ENCODE data around the gene DNAH10.
A peak's percentile ranks its signal among the peaks of the same experiment; 100 is the strongest.

Gene DNAH10

DNA sequence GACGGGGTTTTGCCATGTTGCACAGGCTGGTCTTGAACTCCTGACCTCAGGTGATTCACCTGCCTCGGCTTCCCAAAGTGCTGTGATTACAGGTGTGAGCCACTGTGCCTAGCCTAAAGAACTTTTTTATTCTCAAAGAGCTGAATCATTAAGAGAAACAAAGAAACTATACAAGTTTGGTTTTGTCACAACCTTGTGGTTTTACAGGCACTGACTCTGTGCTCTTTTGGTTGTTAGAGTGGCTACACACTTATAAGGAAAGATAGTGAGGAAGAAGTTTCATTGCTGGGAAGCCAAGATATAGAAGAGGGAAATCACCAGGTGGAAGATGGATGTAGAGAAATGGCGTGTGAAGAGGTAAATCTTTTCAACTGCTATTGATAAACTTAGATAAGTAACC lies 10.1 kb upstream of the DNAH10 start:
- Mint-ChIP-seq H3K4me1 (ENCODE audit: low read depth in 2 of 2) (peaks cover 0 to 6% of the 10 kb centered on the region in 2 donors), H3K36me3 (ENCODE audit: insufficient read depth) (peaks cover 42% of the 10 kb centered on the region), H3K9me3 (no peaks in the 10 kb centered on the region), H3K4me3 (no peak overlapping the region), H3K27ac (no peak overlapping the region), H3K27me3 (no peaks in the 10 kb centered on the region)
- ATAC-seq (replicated peaks) (no peak), DNase-seq (no peak)

DNA sequence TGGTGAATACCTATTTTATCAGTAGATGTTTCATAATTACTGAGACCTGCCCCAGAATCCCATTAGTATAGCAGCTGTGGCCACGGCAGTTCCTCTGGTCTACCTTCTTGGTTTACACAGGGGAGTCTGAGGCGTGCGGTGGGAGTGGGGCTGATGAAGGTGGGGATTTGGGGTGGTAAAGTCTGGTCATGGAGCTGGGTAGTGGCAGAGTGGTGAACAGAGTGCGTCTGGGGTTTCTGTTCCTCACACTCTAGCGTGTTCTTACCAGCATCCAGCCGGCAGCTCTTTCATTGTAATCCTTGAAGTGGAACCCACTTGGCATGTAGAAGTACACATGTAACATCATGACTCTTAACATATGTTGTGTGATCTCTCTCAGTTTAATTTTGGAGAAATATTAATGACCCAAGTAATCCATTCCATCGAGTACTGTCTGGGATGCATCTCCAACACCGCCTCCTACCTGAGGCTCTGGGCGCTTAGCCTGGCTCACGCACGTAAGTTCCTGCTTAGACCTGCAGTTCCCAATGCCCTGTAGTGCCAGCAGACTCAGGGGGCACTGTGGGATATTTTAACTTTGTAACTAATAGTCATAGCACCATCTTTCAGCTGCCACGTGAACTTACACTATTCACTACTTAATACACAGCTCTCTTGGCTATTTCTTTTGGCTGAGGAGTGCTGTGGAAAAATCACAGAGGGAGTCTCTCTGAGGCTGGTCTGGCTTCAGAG lies 7.9 kb upstream of the DNAH10 start:
- Mint-ChIP-seq H3K27me3 (no peaks in the 10 kb centered on the region), H3K27ac (no peak overlapping the region), H3K9me3 (no peaks in the 10 kb centered on the region), H3K36me3 (ENCODE audit: insufficient read depth) (peaks cover 40% of the 10 kb centered on the region), H3K4me3 (no peak overlapping the region), H3K4me1 (ENCODE audit: low read depth in 2 of 2) (peaks cover 0 to 6% of the 10 kb centered on the region in 2 donors)
- no peak for DNase-seq
- no peak for ATAC-seq (replicated peaks)

DNA sequence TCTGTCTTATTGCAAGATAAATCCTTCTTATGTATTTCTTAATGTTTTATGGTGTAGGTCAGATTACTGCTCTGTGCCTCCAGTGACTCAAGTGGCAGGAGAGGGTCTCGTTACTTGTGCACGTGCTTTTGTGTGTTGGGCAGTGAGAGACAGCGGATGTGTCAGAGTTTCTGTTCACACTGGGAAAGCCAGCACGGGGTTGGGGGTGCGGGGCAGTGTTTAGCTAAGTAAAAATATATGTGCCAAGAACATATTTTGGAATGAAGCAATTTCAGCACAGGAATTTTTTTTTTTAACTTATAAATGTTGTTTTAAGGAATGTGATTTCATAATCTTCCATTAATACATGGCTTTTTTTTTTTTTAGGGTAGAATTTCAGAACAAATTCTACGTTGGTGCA lies 4.5 kb upstream of the DNAH10 start:
- peaks cover 34% of the 10 kb centered on the region for H3K36me3 Mint-ChIP-seq (ENCODE audit: insufficient read depth)
- H3K4me1 Mint-ChIP-seq (ENCODE audit: low read depth in 2 of 2): peaks cover 0 to 2% of the 10 kb centered on the region in 2 donors

DNA sequence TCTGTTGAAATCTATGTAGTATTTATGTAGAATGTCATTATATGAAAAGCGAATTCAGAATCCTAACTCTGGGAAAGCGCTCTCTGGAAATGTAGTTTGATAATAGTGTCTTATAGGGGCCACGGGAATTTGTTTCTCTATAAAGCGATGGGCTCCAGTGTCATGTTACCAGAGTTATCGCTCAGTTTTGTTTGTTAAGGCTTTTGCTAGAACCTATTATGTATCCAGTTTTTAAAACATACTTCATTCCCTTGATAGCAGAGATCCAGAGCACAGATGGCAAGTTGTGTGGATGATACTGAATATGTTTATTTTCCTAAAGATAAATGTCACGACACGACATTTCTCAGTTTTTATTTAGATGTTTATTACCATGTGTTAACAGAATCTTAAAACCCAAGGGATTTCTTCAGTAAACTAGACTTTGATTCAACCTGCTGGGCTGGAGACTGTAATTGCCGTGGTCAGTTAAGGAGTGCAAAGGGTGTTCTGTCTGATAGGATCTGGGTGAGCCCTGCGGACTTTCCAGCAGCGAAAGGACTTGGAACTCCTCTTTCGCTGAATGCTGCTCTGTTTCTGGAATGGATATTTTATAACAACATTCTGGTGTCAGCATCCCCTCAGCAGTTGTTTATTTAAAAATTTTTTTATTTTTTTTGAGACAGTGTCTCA lies 1.7 kb upstream of the DNAH10 start:
- no peak for DNase-seq
- Mint-ChIP-seq H3K4me1 (ENCODE audit: low read depth in 2 of 2) (no peaks in the 10 kb centered on the region), H3K9me3 (no peaks in the 10 kb centered on the region), H3K27me3 (peaks cover 0 to 5% of the 10 kb centered on the region in 2 donors), H3K4me3 (no peak overlapping the region), H3K36me3 (ENCODE audit: insufficient read depth) (peaks cover 19% of the 10 kb centered on the region), H3K27ac (no peak overlapping the region)
- no peak for ATAC-seq (replicated peaks)

More for the DNA sequence above, 4.5 kb upstream of the DNAH10 start:
- DNase-seq: no peak
- H3K9me3 Mint-ChIP-seq: no peaks in the 10 kb centered on the region
- ATAC-seq (replicated peaks): no peak
- H3K4me3 Mint-ChIP-seq: no peak overlapping the region
- no peak overlapping the region for H3K27ac Mint-ChIP-seq
- no peaks in the 10 kb centered on the region for H3K27me3 Mint-ChIP-seq

DNA sequence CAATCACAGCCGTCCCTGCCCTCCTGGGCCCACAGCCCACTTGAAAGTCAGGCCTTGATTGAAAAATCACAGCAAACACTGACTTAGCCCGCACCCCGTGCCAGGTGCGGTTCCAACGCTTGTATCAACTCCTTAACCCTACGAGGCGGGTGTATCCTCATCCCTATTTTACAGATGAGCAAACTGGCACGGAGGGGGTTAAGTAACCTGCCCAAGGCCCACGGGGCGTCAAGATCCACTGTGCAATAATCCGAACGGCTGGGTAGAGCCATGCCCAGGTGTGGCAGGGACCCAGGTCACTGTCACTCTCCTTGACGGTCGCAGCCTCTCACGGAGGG lies 583 bp downstream of the DNAH10 start:
- H3K4me1 Mint-ChIP-seq (ENCODE audit: low read depth in 2 of 2): peaks cover 0 to 3% of the 10 kb centered on the region in 2 donors
- peaks cover 0 to 5% of the 10 kb centered on the region in 2 donors for H3K27me3 Mint-ChIP-seq
- no peaks in the 10 kb centered on the region for H3K9me3 Mint-ChIP-seq
- peak overlapping the region; percentile 58 to 61 for H3K4me3 Mint-ChIP-seq
- H3K36me3 Mint-ChIP-seq (ENCODE audit: insufficient read depth): peaks cover 14% of the 10 kb centered on the region
- no peak overlapping the region for H3K27ac Mint-ChIP-seq
- ATAC-seq (replicated peaks): no peak
- DNase-seq: no peak

DNA sequence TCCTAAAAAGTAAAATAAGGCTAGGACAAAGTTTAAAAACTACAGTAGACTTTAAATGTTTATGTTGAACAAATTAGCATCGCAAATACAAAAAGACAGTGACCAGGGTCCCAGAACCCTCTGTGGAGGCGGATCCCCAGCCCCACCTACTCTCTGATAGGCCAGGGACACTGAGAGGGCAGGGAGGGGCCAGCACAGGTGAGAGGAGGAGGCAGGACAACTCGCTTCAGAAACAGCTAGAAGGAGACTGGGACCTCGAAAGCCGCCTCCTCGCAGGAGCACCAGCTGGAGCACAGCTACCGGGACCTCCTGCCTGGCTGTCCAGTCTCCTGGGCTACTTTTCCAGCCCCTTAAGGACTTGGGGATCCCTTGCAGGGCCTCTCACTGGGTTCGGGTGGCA lies 992 bp downstream of the DNAH10 start:
- ATAC-seq (replicated peaks): no peak
- Mint-ChIP-seq H3K36me3 (ENCODE audit: insufficient read depth) (peaks cover 9% of the 10 kb centered on the region), H3K4me1 (ENCODE audit: low read depth in 2 of 2) (peaks cover 0 to 3% of the 10 kb centered on the region in 2 donors), H3K9me3 (no peaks in the 10 kb centered on the region), H3K27me3 (peaks cover 0 to 5% of the 10 kb centered on the region in 2 donors), H3K4me3 (peak overlapping the region; percentile 58 to 61), H3K27ac (no peak overlapping the region)
- no peak for DNase-seq

DNA sequence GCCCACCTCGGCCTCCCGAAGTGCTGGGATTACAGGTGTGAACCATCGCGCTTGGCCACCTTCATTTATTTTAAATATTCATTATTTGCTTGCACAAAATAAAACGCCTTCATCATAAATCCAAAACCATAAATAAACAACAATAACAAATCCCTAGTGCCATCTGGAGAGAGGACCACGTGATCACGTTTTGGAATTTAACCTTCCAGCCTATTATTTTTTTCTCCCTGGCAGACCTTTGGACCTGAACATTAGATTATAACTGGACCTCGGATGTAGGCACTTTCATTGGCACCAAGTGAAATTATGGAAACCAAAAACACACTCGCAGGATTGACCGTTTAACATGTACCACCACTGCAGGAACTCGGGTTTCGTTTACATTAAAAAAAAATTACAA lies 2.0 kb downstream of the DNAH10 start:
- no peak overlapping the region for H3K4me3 Mint-ChIP-seq
- peaks cover 0 to 5% of the 10 kb centered on the region in 2 donors for H3K27me3 Mint-ChIP-seq
- ATAC-seq (replicated peaks) (no peak), DNase-seq (no peak)
- H3K9me3 Mint-ChIP-seq: no peaks in the 10 kb centered on the region
- H3K27ac Mint-ChIP-seq: no peak overlapping the region
- H3K36me3 Mint-ChIP-seq (ENCODE audit: insufficient read depth): peaks cover under 1% of the 10 kb centered on the region
- peaks cover 3 to 4% of the 10 kb centered on the region in 2 donors for H3K4me1 Mint-ChIP-seq (ENCODE audit: low read depth in 2 of 2)

DNA sequence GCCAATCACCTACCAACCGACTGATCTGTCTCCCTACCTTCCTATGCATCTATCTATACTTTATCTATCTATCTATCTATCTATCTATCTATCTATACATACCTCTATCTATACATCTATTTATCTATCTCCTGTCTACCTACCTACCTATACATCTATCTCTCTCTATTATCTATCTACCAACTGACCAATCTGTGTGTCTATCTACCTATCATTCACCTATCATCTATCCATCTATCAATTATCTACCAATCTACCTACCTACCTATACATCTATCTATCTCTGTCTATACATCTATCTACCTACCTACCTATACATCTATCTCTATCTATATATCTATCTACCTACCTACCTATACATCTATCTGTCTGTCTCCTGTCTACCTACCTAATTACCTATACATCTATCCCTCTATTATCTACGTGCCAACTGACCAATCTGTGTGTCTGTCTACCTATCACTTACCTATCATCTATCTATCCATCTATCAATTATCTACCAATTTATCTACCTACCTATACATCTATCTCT lies 3.5 kb downstream of the DNAH10 start:
- no peak for ATAC-seq (replicated peaks)
- H3K4me3 Mint-ChIP-seq: no peak overlapping the region
- no peaks in the 10 kb centered on the region for H3K36me3 Mint-ChIP-seq (ENCODE audit: insufficient read depth)
- H3K4me1 Mint-ChIP-seq (ENCODE audit: low read depth in 2 of 2): peaks cover 3 to 4% of the 10 kb centered on the region in 2 donors
- H3K27me3 Mint-ChIP-seq: peaks cover 0 to 5% of the 10 kb centered on the region in 2 donors
- DNase-seq: no peak
- no peak overlapping the region for H3K27ac Mint-ChIP-seq
- no peaks in the 10 kb centered on the region for H3K9me3 Mint-ChIP-seq

DNA sequence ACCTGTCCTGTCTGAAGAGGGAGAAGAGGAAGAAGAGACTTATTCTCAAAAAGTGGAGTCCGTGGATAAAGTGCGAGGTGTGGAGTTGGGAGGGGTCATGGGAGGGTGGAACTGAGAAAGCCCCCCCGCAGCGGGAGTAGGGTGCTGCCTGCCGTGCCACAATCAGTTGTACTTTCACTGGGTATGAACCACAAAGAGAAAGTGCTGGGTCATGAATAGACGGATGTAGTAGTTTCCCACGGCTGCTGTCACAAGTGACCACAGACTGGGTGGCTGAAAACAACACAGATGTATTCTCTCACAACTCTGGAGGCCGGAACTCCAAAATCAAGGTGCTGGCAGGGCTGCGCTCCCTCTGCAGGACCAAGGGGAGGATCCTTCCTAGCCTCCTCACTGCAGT lies 5.5 kb downstream of the DNAH10 start:
- peak; percentile 83 for ATAC-seq (replicated peaks)
- Mint-ChIP-seq H3K27me3 (peaks cover 5 to 11% of the 10 kb centered on the region in 2 donors), H3K27ac (no peak overlapping the region), H3K9me3 (no peaks in the 10 kb centered on the region), H3K4me3 (no peak overlapping the region), H3K4me1 (ENCODE audit: low read depth in 2 of 2) (peaks cover 3 to 4% of the 10 kb centered on the region in 2 donors), H3K36me3 (ENCODE audit: insufficient read depth) (no peaks in the 10 kb centered on the region)
- DNase-seq: peak in 2 of 3 experiments; percentile 16 to 22

DNA sequence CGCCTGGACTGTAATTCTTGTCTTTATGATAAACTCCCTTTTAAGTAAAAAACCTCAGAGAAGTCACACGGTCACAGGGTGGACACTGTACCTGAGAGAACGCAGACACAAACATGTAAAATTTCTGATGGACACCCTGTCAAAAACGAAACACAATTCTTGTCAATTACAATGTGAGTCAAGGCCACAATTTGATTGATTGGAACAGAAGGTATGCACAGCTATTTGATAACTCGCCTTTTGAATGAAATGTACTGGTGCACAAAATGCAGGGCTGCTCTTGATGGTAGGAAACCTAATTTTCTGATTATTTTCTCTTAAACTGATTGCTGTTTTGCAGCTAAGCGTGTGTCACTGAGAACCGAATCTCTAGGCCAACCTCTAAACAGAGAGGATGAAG lies 9.2 kb downstream of the DNAH10 start:
- no peak for ATAC-seq (replicated peaks)

DNA sequence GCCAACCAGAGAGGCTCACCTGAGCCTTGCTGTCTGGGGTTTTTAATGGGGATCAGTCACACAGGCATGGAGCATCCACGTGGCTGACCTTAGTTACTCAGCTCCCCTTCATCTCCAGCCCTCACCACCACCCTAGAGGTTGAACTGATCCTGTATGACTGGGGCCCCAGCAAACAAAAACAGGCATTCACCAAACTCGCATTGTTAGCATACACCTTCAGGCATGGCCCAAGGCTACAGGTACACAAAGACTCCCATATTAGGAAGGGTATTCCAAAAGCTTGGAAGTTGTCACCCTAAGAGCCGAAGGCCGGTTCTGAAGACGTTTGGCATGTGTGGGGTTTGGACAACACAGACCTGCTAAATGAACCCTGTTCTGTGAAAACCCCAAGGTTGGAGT lies 10.0 kb downstream of the DNAH10 start:
- H3K27me3 Mint-ChIP-seq: peaks cover 0 to 22% of the 10 kb centered on the region in 2 donors
- no peak for ATAC-seq (replicated peaks)

More for the DNA sequence above, 9.2 kb downstream of the DNAH10 start:
- Mint-ChIP-seq H3K9me3 (no peaks in the 10 kb centered on the region), H3K27me3 (peaks cover 0 to 22% of the 10 kb centered on the region in 2 donors), H3K4me3 (no peak overlapping the region), H3K4me1 (ENCODE audit: low read depth in 2 of 2) (peaks cover 3 to 4% of the 10 kb centered on the region in 2 donors), H3K27ac (no peak overlapping the region), H3K36me3 (ENCODE audit: insufficient read depth) (no peaks in the 10 kb centered on the region)
- no peak for DNase-seq

DNA sequence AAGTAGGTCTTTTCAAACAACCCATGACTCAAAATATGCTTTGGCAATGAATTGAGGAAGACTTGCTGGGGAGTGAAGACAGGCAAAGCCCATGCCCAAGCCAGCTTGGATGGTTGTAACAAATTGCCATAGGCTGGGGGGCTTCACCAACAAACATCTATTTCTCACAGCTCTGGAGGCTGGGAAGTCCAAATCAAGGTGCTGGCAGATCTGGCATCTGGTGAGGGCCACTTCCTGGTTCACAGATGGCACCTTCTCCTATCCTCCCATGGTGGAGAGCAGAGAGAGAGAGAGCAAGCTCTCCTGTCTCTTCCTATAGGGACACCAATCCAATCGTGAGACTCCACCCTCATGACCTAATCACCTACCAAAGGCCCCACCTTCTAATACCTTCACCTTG lies 11.3 kb downstream of the DNAH10 start:
- ATAC-seq (replicated peaks): no peak
- Mint-ChIP-seq H3K9me3 (no peaks in the 10 kb centered on the region), H3K4me3 (no peak overlapping the region), H3K4me1 (ENCODE audit: low read depth in 2 of 2) (peaks cover 0 to 1% of the 10 kb centered on the region in 2 donors), H3K27ac (no peak overlapping the region), H3K36me3 (ENCODE audit: insufficient read depth) (no peaks in the 10 kb centered on the region), H3K27me3 (peaks cover 0 to 22% of the 10 kb centered on the region in 2 donors)
- no peak for DNase-seq

More for the DNA sequence above, 10.0 kb downstream of the DNAH10 start:
- peaks cover 3 to 4% of the 10 kb centered on the region in 2 donors for H3K4me1 Mint-ChIP-seq (ENCODE audit: low read depth in 2 of 2)
- no peaks in the 10 kb centered on the region for H3K9me3 Mint-ChIP-seq
- no peak overlapping the region for H3K4me3 Mint-ChIP-seq
- DNase-seq: no peak
- no peak overlapping the region for H3K27ac Mint-ChIP-seq
- no peaks in the 10 kb centered on the region for H3K36me3 Mint-ChIP-seq (ENCODE audit: insufficient read depth)

DNA sequence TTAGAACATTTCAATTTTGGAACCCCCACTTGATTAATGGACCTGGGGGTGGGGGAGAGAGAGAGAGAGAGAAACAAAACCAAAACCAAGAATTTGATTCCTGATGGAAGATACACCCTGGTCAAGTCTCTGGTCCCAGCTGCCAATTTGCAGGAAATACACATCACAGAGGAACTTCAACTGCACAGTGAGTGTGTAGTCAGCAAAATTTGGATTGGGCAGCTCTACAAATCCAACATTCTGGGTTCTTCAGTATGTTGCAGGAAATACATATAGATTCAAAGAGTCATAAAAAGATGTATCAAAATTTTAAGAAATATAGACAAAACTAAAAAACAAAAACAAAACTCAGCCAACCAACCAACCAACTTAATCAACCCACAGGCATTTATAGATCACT lies 17.4 kb downstream of the DNAH10 start:
- ATAC-seq (replicated peaks) (no peak), DNase-seq (no peak)
- H3K27ac Mint-ChIP-seq: no peak overlapping the region
- H3K36me3 Mint-ChIP-seq (ENCODE audit: insufficient read depth): no peaks in the 10 kb centered on the region
- H3K4me3 Mint-ChIP-seq: no peak overlapping the region
- no peaks in the 10 kb centered on the region for H3K9me3 Mint-ChIP-seq
- no peaks in the 10 kb centered on the region for H3K4me1 Mint-ChIP-seq (ENCODE audit: low read depth in 2 of 2)
- peaks cover 0 to 11% of the 10 kb centered on the region in 2 donors for H3K27me3 Mint-ChIP-seq

All from effector memory CD8-positive, alpha-beta T cell (primary cell).